GM12891 (cell line): Measurements from ENCODE around the gene SNRNP70.

Source experiments
- POLR2A ChIP-seq: IDR thresholded peaks from 2 replicates; pipeline ENCODE4 v1.6.1; 2011; ENCODE audit warnings: low read depth, low read length, control low read depth
- POLR2AphosphoS5 ChIP-seq: IDR thresholded peaks from 2 replicates; pipeline ENCODE4 v1.6.1; 2011; ENCODE audit warnings: low read depth, low read length, control low read depth

GRCh38 chr19:49142866-49143335 lies 57.6 kb downstream of the SNRNP70 start:
- TF ChIP-seq POLR2AphosphoS5 (no peak), POLR2A (no peak)
